Gastrocnemius medialis (tissue), 4 donors: ENCODE data around the gene ZNF248. TPM values are rescaled to one million over a fixed set of nuclear protein-coding genes. Genes with fewer than 3 reads are reported as not detected.
A peak's percentile ranks its signal among the peaks of the same experiment; 100 is the strongest.

Experiments
- ATAC-seq, 2 donors: fragments of 150-250 bp; one replicate each; pipeline ENCODE4 v1.9.1; 2016
- DNase-seq, 2 donors: peaks; one replicate each; pipeline ENCODE4 v3.0.0-alpha.2; 2019
- H3K27ac ChIP-seq, 4 donors: fragments of 200-600 bp; sonication (generic); 1 replicate in 1 of 4; 2 replicates in 3 of 4; pipeline ENCODE4 v1.5.1; 2016 to 2018; ENCODE audit warnings: mild to moderate bottlenecking in 2 of 4, moderate library complexity in 1 of 4
- H3K27me3 ChIP-seq, 3 donors: fragments of 200-600 bp; sonication (generic) in 2 of 3; 1 replicate in 1 of 3; 2 replicates in 2 of 3; pipeline versions ENCODE4 v1.5.1 to v1.6.0; 2016 to 2019; ENCODE audit warnings: mild to moderate bottlenecking in 1 of 3, moderate library complexity in 1 of 3
- H3K36me3 ChIP-seq, 2 donors: fragments of 200-600 bp; sonication (generic) in 1 of 2; one replicate each; pipeline ENCODE4 v1.5.1; 2017 to 2018
- H3K4me1 ChIP-seq, 2 donors: fragments of 200-600 bp; sonication (generic) in 1 of 2; one replicate each; pipeline ENCODE4 v1.5.1; 2016 to 2017; ENCODE audit warnings: mild to moderate bottlenecking in 2 of 2
- H3K4me3 ChIP-seq, 4 donors: fragments of 200-600 bp; sonication (generic) in 3 of 4; 1 replicate in 1 of 4; 2 replicates in 3 of 4; pipeline ENCODE4 v1.5.1; 2016 to 2019; ENCODE audit warnings: mild to moderate bottlenecking in 2 of 4
- H3K9me3 ChIP-seq, 3 donors: fragments of 200-600 bp; sonication (generic) in 2 of 3; 1 replicate in 1 of 3; 2 replicates in 2 of 3; pipeline ENCODE4 v1.5.1; 2016 to 2019
- CTCF ChIP-seq, 5 experiments: fragments of 450-650 bp in 3 of 5; fragments of 200-600 bp in 2 of 5; sonication (generic) in 2 of 5; IDR thresholded peaks in 4 of 5; conservative IDR thresholded peaks in 1 of 5; 1 replicate in 4 of 5; 2 replicates in 1 of 5; pipeline ENCODE4 v1.5.1; 2016 to 2019; ENCODE audit warnings: antibody characterized with exemption in 5 of 5, mild to moderate bottlenecking in 3 of 5, moderate library complexity in 3 of 5
- POLR2A ChIP-seq, 2 donors: fragments of 450-650 bp; IDR thresholded peaks; one replicate each; pipeline ENCODE4 v1.6.1; 2017; ENCODE audit warnings: antibody characterized with exemption in 2 of 2, mild to moderate bottlenecking in 2 of 2, moderate library complexity in 2 of 2
- in situ Hi-C, 4 donors: fragments of 200-750 bp; cut with MboI; loops; one replicate each; pipeline versions ENCODE4 v1.15.0 to v1.8.0; 2017; ENCODE audit warnings: low sequenced_read_pairs in 4 of 4
- intact Hi-C: fragments of 100-400 bp; cut with DNase I; formaldehyde crosslinking; loops from one replicate; pipeline ENCODE4 v1.15.1; 2023; ENCODE audit warnings: low total_unique reads
- total RNA-seq, 4 donors: library from RNA; depleted of rRNA; stranded (reverse); fragments of >200 nt; gene quantifications; one replicate each; pipeline versions ENCODE4 v1.1.0 to v1.2.3, GENCODE V29; 2016

Gene ZNF248
- total RNA-seq, 4 donors from 2014 or later = 2.1 to 17.3 (median 7.8) TPM

GRCh38 chr10:37754538-37755323 lies 102.7 kb downstream of the ZNF248 start:
- in situ Hi-C loops = no loop called here
- no peaks in the 10 kb centered on the region for H3K9me3 ChIP-seq
- no peaks in the 10 kb centered on the region for H3K4me1 ChIP-seq
- DNase-seq = no peak
- H3K27me3 ChIP-seq = no peaks in the 10 kb centered on the region
- H3K27ac ChIP-seq = no peak overlapping the region
- H3K36me3 ChIP-seq = no peaks in the 10 kb centered on the region
- TF ChIP-seq POLR2A (IDR thresholded peaks at IDR 0.05) (no peak), CTCF (IDR thresholded peaks at IDR 0.05 in 4 of 5, conservative IDR thresholded peaks at IDR 0.05 in 1 of 5) (peak in 2 of 5 experiments; percentile 24 to 39)
- ATAC-seq = no peak
- intact Hi-C loops = no loop called here
- H3K4me3 ChIP-seq = no peak overlapping the region

GRCh38 chr10:37752334-37752875 lies 105.0 kb downstream of the ZNF248 start:
- TF ChIP-seq POLR2A (IDR thresholded peaks at IDR 0.05) = no peak
- no peak for TF ChIP-seq CTCF (IDR thresholded peaks at IDR 0.05 in 4 of 5, conservative IDR thresholded peaks at IDR 0.05 in 1 of 5)
- Histone ChIP-seq H3K9me3 (no peaks in the 10 kb centered on the region), H3K27me3 (no peaks in the 10 kb centered on the region), H3K4me3 (no peak overlapping the region), H3K4me1 (no peaks in the 10 kb centered on the region), H3K27ac (no peak overlapping the region), H3K36me3 (no peaks in the 10 kb centered on the region)
- ATAC-seq (no peak), DNase-seq (no peak)
- in situ Hi-C loops (no loop called here), intact Hi-C loops (no loop called here)

GRCh38 chr10:37748170-37748569 lies 109.2 kb downstream of the ZNF248 start:
- Histone ChIP-seq H3K4me3 (no peak overlapping the region), H3K27ac (no peak overlapping the region), H3K4me1 (no peaks in the 10 kb centered on the region), H3K36me3 (no peaks in the 10 kb centered on the region), H3K27me3 (no peaks in the 10 kb centered on the region), H3K9me3 (no peaks in the 10 kb centered on the region)
- in situ Hi-C loops (no loop called here), intact Hi-C loops (no loop called here)
- ATAC-seq (no peak), DNase-seq (no peak)
- TF ChIP-seq CTCF (IDR thresholded peaks at IDR 0.05 in 4 of 5, conservative IDR thresholded peaks at IDR 0.05 in 1 of 5) (no peak), POLR2A (IDR thresholded peaks at IDR 0.05) (no peak)

GRCh38 chr10:37747081-37747480 lies 110.3 kb downstream of the ZNF248 start:
- DNase-seq (no peak), ATAC-seq (no peak)
- TF ChIP-seq CTCF (IDR thresholded peaks at IDR 0.05 in 4 of 5, conservative IDR thresholded peaks at IDR 0.05 in 1 of 5) (no peak), POLR2A (IDR thresholded peaks at IDR 0.05) (no peak)
- Histone ChIP-seq H3K4me3 (no peak overlapping the region), H3K4me1 (no peaks in the 10 kb centered on the region), H3K9me3 (no peaks in the 10 kb centered on the region), H3K36me3 (no peaks in the 10 kb centered on the region), H3K27ac (no peak overlapping the region), H3K27me3 (no peaks in the 10 kb centered on the region)
- in situ Hi-C loops (no loop called here), intact Hi-C loops (no loop called here)
